ENCODE measurements around the gene MRAP. TPM values are rescaled to one million over a fixed set of nuclear protein-coding genes. Genes with fewer than 3 reads are reported as not detected.
A peak's percentile ranks its signal among the peaks of the same experiment; 100 is the strongest.

Gene MRAP
- total RNA-seq, 4 donors from 2014 or later: 0.45 to 1.4 (median 1.3) TPM; not detected in 1

GRCh38 chr21:32336711-32337110 lies 38.1 kb downstream of the MRAP start:
- TF ChIP-seq CTCF (IDR thresholded peaks at IDR 0.05) (no peak), POLR2A (IDR thresholded peaks at IDR 0.05) (no peak)
- peak in 1 of 2 donors; percentile 57 for DNase-seq (ENCODE audit: low spot score in 2 of 2)
- 50 to 56% methylated on average over 1 of the region's 1 CpG for WGBS, 2 donors
- H3K4me3 ChIP-seq (ENCODE audit: low read depth, poor library complexity, severe bottlenecking): no peak overlapping the region
- intact Hi-C loops (cut with DNase I; ENCODE audit: low total_unique reads): no loop called here

GRCh38 chr21:32337206-32337605 lies 38.6 kb downstream of the MRAP start:
- 92 to 93% methylated on average over 8 of the region's 8 CpGs for WGBS, 2 donors
- intact Hi-C loops (cut with DNase I; ENCODE audit: low total_unique reads): no loop called here
- H3K4me3 ChIP-seq (ENCODE audit: low read depth, poor library complexity, severe bottlenecking): no peak overlapping the region
- DNase-seq (ENCODE audit: low spot score in 2 of 2): peak in 1 of 2 donors; percentile 75
- TF ChIP-seq CTCF (IDR thresholded peaks at IDR 0.05): no peak
- no peak for TF ChIP-seq POLR2A (IDR thresholded peaks at IDR 0.05)

GRCh38 chr21:32338209-32338921 lies 39.7 kb downstream of the MRAP start:
- no peak overlapping the region for H3K4me3 ChIP-seq (ENCODE audit: low read depth, poor library complexity, severe bottlenecking)
- TF ChIP-seq POLR2A (IDR thresholded peaks at IDR 0.05) (no peak), CTCF (IDR thresholded peaks at IDR 0.05) (no peak)
- intact Hi-C loops (cut with DNase I; ENCODE audit: low total_unique reads): no loop called here
- WGBS, 2 donors: 94 to 96% methylated on average over 23 of the region's 23 CpGs
- DNase-seq (ENCODE audit: low spot score in 2 of 2): peak in 1 of 2 donors; percentile 71

- intact Hi-C loops (cut with DNase I; ENCODE audit: low total_unique reads): no loop called here
- no peak for TF ChIP-seq POLR2A (IDR thresholded peaks at IDR 0.05)
- no peak for TF ChIP-seq CTCF (IDR thresholded peaks at IDR 0.05)
- WGBS, 2 donors: 82 to 85% methylated on average over 12 of the region's 12 CpGs
- H3K4me3 ChIP-seq (ENCODE audit: low read depth, poor library complexity, severe bottlenecking): no peak overlapping the region
- DNase-seq (ENCODE audit: low spot score in 2 of 2): peak in 1 of 2 donors; percentile 23
These were observed 42.5 kb downstream of the MRAP start for GRCh38 chr21:32340863-32341848.

- 94 to 99% methylated on average over 8 to 12 of the region's 14 CpGs for whole genome bisulfite sequencing, 2 donors
- no peak for DNase-seq (ENCODE audit: low spot score in 2 of 2)
- no peak overlapping the region for H3K4me3 ChIP-seq (ENCODE audit: low read depth, poor library complexity, severe bottlenecking)
- TF ChIP-seq POLR2A (IDR thresholded peaks at IDR 0.05) (no peak), CTCF (IDR thresholded peaks at IDR 0.05) (no peak)
- intact Hi-C loops (cut with DNase I; ENCODE audit: low total_unique reads): no loop called here
These were observed 48.3 kb downstream of the MRAP start for GRCh38 chr21:32346951-32347350.
